A549 (cell line): ENCODE data around the gene BARX1. TPM values are rescaled to one million over a fixed set of nuclear protein-coding genes. Genes with fewer than 3 reads are reported as not detected.
A peak's percentile ranks its signal among the peaks of the same experiment; 100 is the strongest.

Source experiments
- ATAC-seq, 2 experiments: fragments of 200-7000 bp in 1 of 2; fragments of >200 bp in 1 of 2; cut with Nextera tagmentation in 1 of 2; cut with Tn5 transposase in 1 of 2; 3 replicates each; pipeline versions ENCODE4 v1.8.0 to v1.9.1; 2018 to 2020; ENCODE audit warnings: mild to moderate bottlenecking in 1 of 2, moderate library complexity in 1 of 2
- CTCF ChIA-PET: fragments of 300-600 bp; sonication (Branson Sonifier 250); formaldehyde crosslinking; extraction: SDS; loops from one replicate; lab custom pipeline; 2021; ENCODE audit warnings: antibody characterized with exemption, inconsistent platforms; lab: Yijun Ruan, JAX
- POLR2A ChIA-PET: fragments of 350-600 bp; formaldehyde crosslinking; extraction: SDS; loops from one replicate; lab custom pipeline; 2021; ENCODE audit warnings: antibody characterized with exemption, inconsistent platforms; lab: Yijun Ruan, JAX
- DNase-seq, 2 experiments: peaks; one replicate each; pipeline versions ENCODE4 v3.0.0 to v3.0.0-alpha.2; 2011 to 2016; ENCODE audit warnings: low read depth in 1 of 2, low spot score in 1 of 2
- FAIRE-seq: peaks from 2 replicates; lab custom pipeline; 2011; peaks lifted over from hg19 to GRCh38; lab: Jason Lieb, UNC
- H3K27ac ChIP-seq, 2 experiments: fragments of >200 bp; sonication (Bioruptor Twin); formaldehyde crosslinking; 3 replicates each; pipeline ENCODE4 v1.5.1; 2016 to 2017
- H3K4me1 ChIP-seq: fragments of >200 bp; sonication (Bioruptor Twin); formaldehyde crosslinking; 3 replicates; pipeline ENCODE4 v1.6.1; 2016
- H3K4me2 ChIP-seq: fragments of >200 bp; sonication (Bioruptor Twin); formaldehyde crosslinking; 3 replicates; pipeline ENCODE4 v1.6.1; 2016
- H3K4me3 ChIP-seq: fragments of >200 bp; sonication (Bioruptor Twin); formaldehyde crosslinking; 3 replicates; pipeline ENCODE4 v1.5.1; 2016
- H3K9me3 ChIP-seq: fragments of >200 bp; sonication (Bioruptor Twin); formaldehyde crosslinking; 3 replicates; pipeline ENCODE4 v1.6.1; 2016
- CBX2 ChIP-seq: fragments of 200-600 bp; sonication (generic); IDR thresholded peaks from 2 replicates; pipeline ENCODE4 v1.6.1; 2016; ENCODE audit warnings: low read depth, mild to moderate bottlenecking, borderline replicate concordance
- EHF ChIP-seq: fragments of 250-450 bp; sonication (Bioruptor Pico); IDR thresholded peaks from 2 replicates; pipeline ENCODE4 v1.5.0; 2020; ENCODE audit warnings: mild to moderate bottlenecking
- EHMT2 ChIP-seq: fragments of 200-600 bp; sonication (generic); IDR thresholded peaks from 2 replicates; pipeline ENCODE4 v1.6.1; 2016; ENCODE audit warnings: antibody characterized with exemption, low read depth, mild to moderate bottlenecking, moderate library complexity
- ESRRA ChIP-seq: fragments of 150-350 bp; IDR thresholded peaks from 2 replicates; pipeline ENCODE4 v1.6.1; 2014; ENCODE audit warnings: mild to moderate bottlenecking, low read length, borderline replicate concordance
- FOSL2 ChIP-seq, 2 experiments: fragments of 450-650 bp in 1 of 2; fragments of >200 bp in 1 of 2; sonication (Bioruptor Twin) in 1 of 2; formaldehyde crosslinking; IDR thresholded peaks; 2 replicates each; pipeline versions ENCODE4 v1.5.0 to v1.6.1; 2016 to 2020; ENCODE audit warnings: mild to moderate bottlenecking in 1 of 2, moderate library complexity in 1 of 2
- HDAC2 ChIP-seq: fragments of 200-600 bp; sonication (generic); IDR thresholded peaks from 2 replicates; pipeline ENCODE4 v1.6.1; 2016
- HEYL ChIP-seq: fragments of 250-450 bp; sonication (Bioruptor Pico); IDR thresholded peaks from 2 replicates; pipeline ENCODE4 v1.8.0; 2021; ENCODE audit warnings: mild to moderate bottlenecking, moderate library complexity
- HOXB13 ChIP-seq: fragments of 250-450 bp; sonication (Bioruptor Pico); IDR thresholded peaks from 2 replicates; pipeline ENCODE4 v1.5.0; 2020; ENCODE audit warnings: low read depth, mild to moderate bottlenecking, moderate library complexity
- KDM1A ChIP-seq: fragments of 200-600 bp; sonication (generic); IDR thresholded peaks from 2 replicates; pipeline ENCODE4 v1.6.1; 2016; ENCODE audit warnings: low read depth, mild to moderate bottlenecking
- KDM5A ChIP-seq: fragments of 200-600 bp; sonication (generic); IDR thresholded peaks from 2 replicates; pipeline ENCODE4 v1.6.1; 2016; ENCODE audit warnings: antibody characterized with exemption, mild to moderate bottlenecking
- MAFK ChIP-seq: fragments of 450-650 bp; IDR thresholded peaks from 2 replicates; pipeline ENCODE4 v1.6.1; 2014; ENCODE audit not compliant: partially characterized antibody
- NFE2L2 ChIP-seq: fragments of 150-350 bp; conservative IDR thresholded peaks from 2 replicates; pipeline ENCODE4 v1.6.1; 2014; ENCODE audit warnings: low read length
- PHF8 ChIP-seq: fragments of 200-600 bp; sonication (generic); IDR thresholded peaks from 2 replicates; pipeline ENCODE4 v1.6.1; 2016; ENCODE audit warnings: low read depth, mild to moderate bottlenecking, antibody characterized with exemption, moderate library complexity, borderline replicate concordance
- POLR2A ChIP-seq: IDR thresholded peaks from 2 replicates; pipeline ENCODE4 v1.6.1; 2012; ENCODE audit warnings: mild to moderate bottlenecking, low read length
- POLR2AphosphoS2 ChIP-seq: conservative IDR thresholded peaks from 2 replicates; pipeline ENCODE4 v1.6.1; 2012; ENCODE audit warnings: low read length, improper control_type of control experiment, inconsistent platforms
- RCOR1 ChIP-seq: fragments of 150-350 bp; IDR thresholded peaks from 2 replicates; pipeline ENCODE4 v1.6.1; 2014; ENCODE audit warnings: antibody characterized with exemption, low read length, low read depth
- RFX5 ChIP-seq: fragments of 450-650 bp; IDR thresholded peaks from 2 replicates; pipeline ENCODE4 v1.7.1; 2014; ENCODE audit warnings: antibody characterized with exemption, mild to moderate bottlenecking, moderate library complexity
- SREBF2 ChIP-seq: fragments of 450-650 bp; IDR thresholded peaks from 2 replicates; pipeline ENCODE4 v1.6.1; 2014; ENCODE audit warnings: mild to moderate bottlenecking, moderate library complexity
- TFCP2L1 ChIP-seq: fragments of 250-450 bp; sonication (Bioruptor Pico); IDR thresholded peaks from 2 replicates; pipeline ENCODE4 v1.5.0; 2021; ENCODE audit warnings: mild to moderate bottlenecking
- TP53 ChIP-seq: fragments of 250-450 bp; sonication (Bioruptor Pico); IDR thresholded peaks from 2 replicates; pipeline ENCODE4 v1.5.0; 2021; ENCODE audit warnings: mild to moderate bottlenecking, moderate library complexity
- ZC3H11A ChIP-seq: fragments of 450-650 bp; IDR thresholded peaks from 2 replicates; pipeline ENCODE4 v1.6.1; 2014; ENCODE audit warnings: antibody characterized with exemption, mild to moderate bottlenecking
- ZNF302 ChIP-seq: fragments of 250-450 bp; sonication (Bioruptor Pico); IDR thresholded peaks from 2 replicates; pipeline ENCODE4 v1.9.0; 2021; ENCODE audit warnings: inconsistent platforms, mild to moderate bottlenecking, moderate library complexity
- WGBS: methylation state at CpG from one replicate; pipeline ENCODE4 v1.1.6; 2017; ENCODE audit errors: missing lambda C conversion rate; 5-methylcytosine and 5-hydroxymethylcytosine counted together
- polyA plus RNA-seq, 4 experiments: library from polyadenylated mRNA; depleted of rRNA in 3 of 4; stranded (reverse); fragments of >200 nt; fragmentation: RNase III in 1 of 4; extraction: RNeasy Plus Mini Kit Qiagen cat#74134 plus additional on column Dnase treatment in 1 of 4; gene quantifications; 2 replicates in 3 of 4; 3 replicates in 1 of 4; pipeline ENCODE4 v1.2.3, GENCODE V29; 2011 to 2017
- TF ChIP-seq, protein P1 (sequence below): fragments of >200 bp; sonication (Bioruptor Twin); formaldehyde crosslinking; IDR thresholded peaks from 3 replicates; pipeline ENCODE4 v1.6.1; 2016
- TF ChIP-seq, protein P2 (sequence below): fragments of 450-650 bp; IDR thresholded peaks from 2 replicates; pipeline ENCODE4 v1.6.1; 2014; ENCODE audit warnings: antibody characterized with exemption
- TF ChIP-seq, protein P3 (sequence below): IDR thresholded peaks from 2 replicates; pipeline ENCODE4 v1.6.1; 2012
- TF ChIP-seq, protein P4 (sequence below): IDR thresholded peaks from 2 replicates; pipeline ENCODE4 v1.6.1; 2012; ENCODE audit warnings: low read depth, borderline replicate concordance
- TF ChIP-seq, protein P5 (sequence below): fragments of >200 bp; sonication (Bioruptor Twin); formaldehyde crosslinking; IDR thresholded peaks from 2 replicates; pipeline ENCODE4 v1.6.1; 2016

BARX1 gene
- polyA plus RNA-seq, 2 of the 4 experiments (the other 2 are of a cell fraction), result 3.5 to 7.3 TPM

DNA sequence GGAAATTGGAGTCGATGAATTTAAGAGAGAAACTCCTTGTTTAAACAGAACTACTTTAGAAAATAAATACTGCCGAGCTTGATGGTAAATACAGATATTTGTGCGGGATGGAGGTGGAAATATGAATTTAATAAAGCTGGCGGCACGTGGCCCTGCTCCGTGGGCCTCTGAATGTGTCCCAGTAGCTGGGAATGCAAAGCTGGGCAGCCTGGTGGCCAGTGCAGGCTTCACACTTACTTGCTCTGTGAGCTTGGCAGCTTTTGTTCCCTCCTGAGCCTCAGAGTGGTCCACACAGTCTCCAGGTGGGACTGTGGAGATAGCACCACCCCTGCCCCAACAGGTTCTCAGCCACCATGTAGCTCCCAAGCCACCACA is 45.9 kb downstream of the BARX1 start:
- Histone ChIP-seq H3K4me1 (no peaks in the 10 kb centered on the region), H3K4me3 (no peak overlapping the region), H3K27ac (no peak overlapping the region), H3K4me2 (no peak overlapping the region), H3K9me3 (no peaks in the 10 kb centered on the region)
- no peak for TF ChIP-seq HDAC2
- TF ChIP-seq, protein P1, sequence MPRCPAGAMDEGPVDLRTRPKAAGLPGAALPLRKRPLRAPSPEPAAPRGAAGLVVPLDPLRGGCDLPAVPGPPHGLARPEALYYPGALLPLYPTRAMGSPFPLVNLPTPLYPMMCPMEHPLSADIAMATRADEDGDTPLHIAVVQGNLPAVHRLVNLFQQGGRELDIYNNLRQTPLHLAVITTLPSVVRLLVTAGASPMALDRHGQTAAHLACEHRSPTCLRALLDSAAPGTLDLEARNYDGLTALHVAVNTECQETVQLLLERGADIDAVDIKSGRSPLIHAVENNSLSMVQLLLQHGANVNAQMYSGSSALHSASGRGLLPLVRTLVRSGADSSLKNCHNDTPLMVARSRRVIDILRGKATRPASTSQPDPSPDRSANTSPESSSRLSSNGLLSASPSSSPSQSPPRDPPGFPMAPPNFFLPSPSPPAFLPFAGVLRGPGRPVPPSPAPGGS, result no peak
- TF ChIP-seq, protein P2, sequence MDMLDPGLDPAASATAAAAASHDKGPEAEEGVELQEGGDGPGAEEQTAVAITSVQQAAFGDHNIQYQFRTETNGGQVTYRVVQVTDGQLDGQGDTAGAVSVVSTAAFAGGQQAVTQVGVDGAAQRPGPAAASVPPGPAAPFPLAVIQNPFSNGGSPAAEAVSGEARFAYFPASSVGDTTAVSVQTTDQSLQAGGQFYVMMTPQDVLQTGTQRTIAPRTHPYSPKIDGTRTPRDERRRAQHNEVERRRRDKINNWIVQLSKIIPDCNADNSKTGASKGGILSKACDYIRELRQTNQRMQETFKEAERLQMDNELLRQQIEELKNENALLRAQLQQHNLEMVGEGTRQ, result no peak
- TF ChIP-seq KDM1A, result no peak
- TF ChIP-seq SREBF2, result no peak
- no peak for TF ChIP-seq POLR2AphosphoS2
- TF ChIP-seq, protein P3, sequence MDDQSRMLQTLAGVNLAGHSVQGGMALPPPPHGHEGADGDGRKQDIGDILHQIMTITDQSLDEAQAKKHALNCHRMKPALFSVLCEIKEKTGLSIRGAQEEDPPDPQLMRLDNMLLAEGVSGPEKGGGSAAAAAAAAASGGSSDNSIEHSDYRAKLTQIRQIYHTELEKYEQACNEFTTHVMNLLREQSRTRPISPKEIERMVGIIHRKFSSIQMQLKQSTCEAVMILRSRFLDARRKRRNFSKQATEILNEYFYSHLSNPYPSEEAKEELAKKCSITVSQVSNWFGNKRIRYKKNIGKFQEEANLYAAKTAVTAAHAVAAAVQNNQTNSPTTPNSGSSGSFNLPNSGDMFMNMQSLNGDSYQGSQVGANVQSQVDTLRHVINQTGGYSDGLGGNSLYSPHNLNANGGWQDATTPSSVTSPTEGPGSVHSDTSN, result no peak
- no peak for TF ChIP-seq EHF (CRISPR knock-in tag)
- TF ChIP-seq, protein P4, sequence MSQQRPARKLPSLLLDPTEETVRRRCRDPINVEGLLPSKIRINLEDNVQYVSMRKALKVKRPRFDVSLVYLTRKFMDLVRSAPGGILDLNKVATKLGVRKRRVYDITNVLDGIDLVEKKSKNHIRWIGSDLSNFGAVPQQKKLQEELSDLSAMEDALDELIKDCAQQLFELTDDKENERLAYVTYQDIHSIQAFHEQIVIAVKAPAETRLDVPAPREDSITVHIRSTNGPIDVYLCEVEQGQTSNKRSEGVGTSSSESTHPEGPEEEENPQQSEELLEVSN, result no peak
- no peak for TF ChIP-seq ZNF302 (CRISPR knock-in tag)
- TF ChIP-seq ZC3H11A, result no peak
- no peak for TF ChIP-seq TFCP2L1 (CRISPR knock-in tag)
- TF ChIP-seq RFX5, result no peak
- TF ChIP-seq FOSL2 (IDR thresholded peaks at IDR 0.05), result no peak
- TF ChIP-seq FOSL2 (CRISPR knock-in tag; IDR thresholded peaks at IDR 0.05), result no peak
- no peak for TF ChIP-seq TP53 (CRISPR knock-in tag)
- TF ChIP-seq EHMT2, result no peak
- TF ChIP-seq KDM5A, result no peak
- TF ChIP-seq HOXB13 (CRISPR knock-in tag), result no peak
- no peak for DNase-seq
- peak in 1 of 2 experiments; percentile 19; a peak in 1 of 6 replicates for ATAC-seq
- WGBS, result 44% methylated on average over 6 of the region's 6 CpGs
- CTCF ChIA-PET, result interaction anchor here (0.6 kb wide), 1 partner anchor 82 kb away, joined by 3 read pairs; no protein-coding TSS in a partner anchor
- no peak for FAIRE-seq
- POLR2A ChIA-PET, result no interaction called here

DNA sequence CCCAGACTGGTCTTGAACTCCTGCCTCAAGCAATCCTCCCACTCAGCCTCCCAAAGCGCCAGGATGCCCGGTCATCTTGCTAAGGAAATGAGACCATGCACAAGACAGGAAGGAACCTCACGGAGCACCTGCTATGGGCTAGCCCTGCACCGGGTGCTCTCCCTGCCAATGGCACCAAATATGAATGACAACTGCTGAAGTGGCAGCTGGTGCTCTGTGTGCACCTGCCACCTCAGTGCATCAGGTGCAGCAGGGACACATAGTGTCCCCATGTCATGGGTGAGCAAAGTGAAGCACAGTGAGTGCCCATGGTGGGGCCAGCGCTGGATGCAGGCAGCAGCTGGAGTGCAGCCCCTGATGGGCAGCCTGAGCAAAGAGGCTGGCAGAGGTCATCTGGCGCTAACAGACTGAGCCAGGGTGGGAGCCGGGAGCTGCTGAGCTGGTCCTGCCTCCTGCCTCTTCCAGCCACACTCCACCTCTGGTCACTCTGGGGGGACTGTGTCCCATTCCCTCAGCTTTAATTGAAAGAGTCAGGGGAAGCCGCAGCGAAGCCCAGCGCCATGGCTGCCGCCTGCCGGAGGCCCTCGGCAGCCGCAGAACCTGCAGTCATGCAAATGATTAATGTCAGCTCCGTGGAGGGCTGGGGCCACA is 46.4 kb downstream of the BARX1 start:
- no peak for TF ChIP-seq PHF8
- no peak for TF ChIP-seq NFE2L2
- no peak for TF ChIP-seq CBX2
- TF ChIP-seq POLR2A, result no peak
- TF ChIP-seq, protein P5, sequence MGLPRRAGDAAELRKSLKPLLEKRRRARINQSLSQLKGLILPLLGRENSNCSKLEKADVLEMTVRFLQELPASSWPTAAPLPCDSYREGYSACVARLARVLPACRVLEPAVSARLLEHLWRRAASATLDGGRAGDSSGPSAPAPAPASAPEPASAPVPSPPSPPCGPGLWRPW, result no peak
- no peak for TF ChIP-seq HEYL
- TF ChIP-seq MAFK, result no peak
- TF ChIP-seq RCOR1, result no peak
- no peak for TF ChIP-seq SREBF2
- TF ChIP-seq ESRRA, result no peak
- TF ChIP-seq, all 56 proteins: peak for 0
- Histone ChIP-seq H3K4me3 (no peak overlapping the region), H3K4me1 (no peaks in the 10 kb centered on the region), H3K4me2 (no peak overlapping the region), H3K9me3 (no peaks in the 10 kb centered on the region), H3K27ac (no peak overlapping the region)
- WGBS, result 43% methylated on average over 8 of the region's 15 CpGs
- FAIRE-seq, result no peak
- POLR2A ChIA-PET, result no interaction called here
- CTCF ChIA-PET, result interaction anchor here (0.6 kb wide), 1 partner anchor 81 kb away, joined by 3 read pairs; no protein-coding TSS in a partner anchor
- DNase-seq, result no peak
- no peak for ATAC-seq
